Thoracic aorta (tissue), 2 donors: Measurements from ENCODE around the gene CEND1. TPM values are rescaled to one million over a fixed set of nuclear protein-coding genes. Genes with fewer than 3 reads are reported as not detected.

Source experiments
- ATAC-seq: fragments of 150-250 bp; one replicate; pipeline ENCODE4 v1.8.0; 2017; ENCODE audit warnings: low read depth; ENCODE audit not compliant: insufficient number of reproducible peaks, low FRiP score
- DNase-seq: peaks from one replicate; pipeline ENCODE4 v3.0.0-alpha.2; 2020; ENCODE audit warnings: low spot score
- H3K27ac ChIP-seq, 2 donors: fragments of 200-600 bp; sonication (generic); 1 replicate in 1 of 2; 2 replicates in 1 of 2; pipeline ENCODE4 v1.5.1; 2016; ENCODE audit warnings: mild to moderate bottlenecking in 2 of 2, moderate library complexity in 2 of 2
- H3K27me3 ChIP-seq: fragments of 200-600 bp; sonication (generic); replicated peaks from 2 replicates; pipeline ENCODE4 v1.6.0; 2016; ENCODE audit warnings: mild to moderate bottlenecking; ENCODE audit not compliant: insufficient read depth
- H3K36me3 ChIP-seq: fragments of 200-600 bp; sonication (generic); one replicate; pipeline ENCODE4 v1.5.1; 2016
- H3K4me1 ChIP-seq, 2 donors: fragments of 200-600 bp; sonication (generic); 1 replicate in 1 of 2; 2 replicates in 1 of 2; pipeline versions ENCODE4 v1.5.1 to v1.6.0; 2016; ENCODE audit warnings: low read depth in 2 of 2, mild to moderate bottlenecking in 1 of 2; ENCODE audit not compliant: control insufficient read depth in 1 of 2
- H3K4me3 ChIP-seq: fragments of 200-600 bp; sonication (generic); 2 replicates; pipeline ENCODE4 v1.5.1; 2016; ENCODE audit warnings: mild to moderate bottlenecking
- H3K9me3 ChIP-seq: fragments of 200-600 bp; sonication (generic); 2 replicates; pipeline ENCODE4 v1.5.1; 2016
- CTCF ChIP-seq: fragments of 200-600 bp; sonication (generic); IDR thresholded peaks from one replicate; pipeline ENCODE4 v1.5.1; 2019; ENCODE audit warnings: antibody characterized with exemption
- total RNA-seq, 2 donors: library from RNA; depleted of rRNA; stranded (reverse); fragments of >200 nt; gene quantifications; one replicate each; pipeline versions ENCODE4 v1.1.0 to v1.2.3, GENCODE V29; 2016

CEND1 gene
- total RNA-seq, 2 donors from 2014 or later: not detected

- H3K27me3 ChIP-seq: no peaks in the 10 kb centered on the region
- H3K9me3 ChIP-seq: no peaks in the 10 kb centered on the region
- ATAC-seq (peak; percentile 62), DNase-seq (peak; percentile 70)
- H3K4me3 ChIP-seq: peak overlapping the region; percentile 98
- TF ChIP-seq CTCF: peak; percentile 63
- peaks cover 23 to 31% of the 10 kb centered on the region in 2 donors for H3K4me1 ChIP-seq
- peaks cover 22% of the 10 kb centered on the region for H3K36me3 ChIP-seq
- peak overlapping the region; percentile 99 to 100 for H3K27ac ChIP-seq
Observed at GRCh38 chr11:819129-819931, 29.4 kb upstream of the CEND1 start.

- no peaks in the 10 kb centered on the region for H3K27me3 ChIP-seq
- no peak for TF ChIP-seq CTCF
- ATAC-seq (no peak), DNase-seq (no peak)
- no peaks in the 10 kb centered on the region for H3K9me3 ChIP-seq
- peak within 1 kb of the TSS; percentile 98 for H3K4me3 ChIP-seq
- H3K27ac ChIP-seq: peak within 1 kb of the TSS; percentile 99 to 100
- peaks cover 18% of the 10 kb centered on the region for H3K36me3 ChIP-seq
- H3K4me1 ChIP-seq: peaks cover 23 to 31% of the 10 kb centered on the region in 2 donors
Observed at GRCh38 chr11:818396-819128, 28.7 kb upstream of the CEND1 start, which contains the start of gene PNPLA2. Gene PNPLA2 (plus strand): TSS chr11:818914. CDS start chr11:819719, 805 bp downstream.

GRCh38 chr11:816433-816779 lies 26.5 kb upstream of the CEND1 start:
- H3K27me3 ChIP-seq: no peaks in the 10 kb centered on the region
- H3K36me3 ChIP-seq: peaks cover 28% of the 10 kb centered on the region
- no peak overlapping the region for H3K4me3 ChIP-seq
- H3K9me3 ChIP-seq: no peaks in the 10 kb centered on the region
- no peak for DNase-seq
- H3K4me1 ChIP-seq: peaks cover 15 to 23% of the 10 kb centered on the region in 2 donors
- no peak for ATAC-seq
- TF ChIP-seq CTCF: no peak
- H3K27ac ChIP-seq: no peak overlapping the region

GRCh38 chr11:815675-816432 lies 26.0 kb upstream of the CEND1 start:
- no peak for ATAC-seq
- Histone ChIP-seq H3K9me3 (no peaks in the 10 kb centered on the region), H3K27ac (no peak overlapping the region), H3K4me1 (peaks cover 15 to 24% of the 10 kb centered on the region in 2 donors), H3K4me3 (no peak overlapping the region), H3K36me3 (peaks cover 30% of the 10 kb centered on the region), H3K27me3 (no peaks in the 10 kb centered on the region)
- no peak for DNase-seq
- TF ChIP-seq CTCF: no peak
